ENCODE measurements around the gene PIP4K2C.

DNA sequence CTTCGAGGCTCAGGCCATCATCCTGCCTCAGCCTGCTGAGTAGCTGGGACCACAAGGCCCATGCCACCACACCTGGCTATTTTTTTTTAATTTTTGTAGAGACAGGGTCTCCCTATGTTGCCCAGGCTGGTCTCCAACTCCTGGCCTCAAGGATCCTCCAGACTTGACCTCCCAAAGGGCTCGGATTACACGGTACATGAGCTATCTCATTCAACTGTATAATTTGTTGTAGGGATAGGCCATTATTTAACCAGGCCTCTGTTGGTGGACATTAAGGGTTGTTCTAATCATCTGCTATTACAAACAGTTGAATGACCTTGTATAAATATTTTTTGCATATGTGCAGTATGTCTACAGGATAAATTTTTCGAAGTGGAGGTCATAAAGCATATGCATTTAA is 32.1 kb upstream of the PIP4K2C start:
- TF ChIP-seq, protein P1, sequence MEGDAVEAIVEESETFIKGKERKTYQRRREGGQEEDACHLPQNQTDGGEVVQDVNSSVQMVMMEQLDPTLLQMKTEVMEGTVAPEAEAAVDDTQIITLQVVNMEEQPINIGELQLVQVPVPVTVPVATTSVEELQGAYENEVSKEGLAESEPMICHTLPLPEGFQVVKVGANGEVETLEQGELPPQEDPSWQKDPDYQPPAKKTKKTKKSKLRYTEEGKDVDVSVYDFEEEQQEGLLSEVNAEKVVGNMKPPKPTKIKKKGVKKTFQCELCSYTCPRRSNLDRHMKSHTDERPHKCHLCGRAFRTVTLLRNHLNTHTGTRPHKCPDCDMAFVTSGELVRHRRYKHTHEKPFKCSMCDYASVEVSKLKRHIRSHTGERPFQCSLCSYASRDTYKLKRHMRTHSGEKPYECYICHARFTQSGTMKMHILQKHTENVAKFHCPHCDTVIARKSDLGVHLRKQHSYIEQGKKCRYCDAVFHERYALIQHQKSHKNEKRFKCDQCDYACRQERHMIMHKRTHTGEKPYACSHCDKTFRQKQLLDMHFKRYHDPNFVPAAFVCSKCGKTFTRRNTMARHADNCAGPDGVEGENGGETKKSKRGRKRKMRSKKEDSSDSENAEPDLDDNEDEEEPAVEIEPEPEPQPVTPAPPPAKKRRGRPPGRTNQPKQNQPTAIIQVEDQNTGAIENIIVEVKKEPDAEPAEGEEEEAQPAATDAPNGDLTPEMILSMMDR (IDR thresholded peaks at IDR 0.05): no peak
- TF ChIP-seq POLR2A (IDR thresholded peaks at IDR 0.05): no peak
- no peak for TF ChIP-seq EP300 (IDR thresholded peaks at IDR 0.05)
- TF ChIP-seq POLR2AphosphoS5 (IDR thresholded peaks at IDR 0.05): no peak
